Mucosa of descending colon (tissue), 3 donors: ENCODE data around the gene STAM. TPM values are rescaled to one million over a fixed set of nuclear protein-coding genes. Genes with fewer than 3 reads are reported as not detected.
A peak's percentile ranks its signal among the peaks of the same experiment; 100 is the strongest.

Source experiments
- ATAC-seq: fragments of 200-7000 bp; cut with Tn5 transposase; one replicate; pipeline ENCODE4 v1.9.1; 2020; ENCODE audit warnings: mild to moderate bottlenecking, moderate library complexity
- DNase-seq, 3 donors: peaks; one replicate each; pipeline ENCODE4 v3.0.0-alpha.2; 2020
- H3K36me3 ChIP-seq: fragments of 200-600 bp; one replicate; pipeline ENCODE4 v1.8.0; 2021; ENCODE audit warnings: low read depth, mild to moderate bottlenecking
- H3K4me1 ChIP-seq: fragments of 200-600 bp; one replicate; pipeline ENCODE4 v1.8.0; 2021; ENCODE audit warnings: low read depth, mild to moderate bottlenecking
- H3K4me3 ChIP-seq: fragments of 200-600 bp; one replicate; pipeline ENCODE4 v1.8.0; 2021; ENCODE audit warnings: mild to moderate bottlenecking
- H3K9me3 ChIP-seq: fragments of 200-600 bp; one replicate; pipeline ENCODE4 v1.8.0; 2021; ENCODE audit warnings: mild to moderate bottlenecking
- CTCF ChIP-seq: fragments of 200-600 bp; IDR thresholded peaks from one replicate; pipeline ENCODE4 v1.8.0; 2022; ENCODE audit warnings: antibody characterized with exemption, mild to moderate bottlenecking
- intact Hi-C, 2 donors: fragments of 100-400 bp; cut with DNase I in 1 of 2; cut with micrococcal nuclease in 1 of 2; formaldehyde crosslinking; loops; one replicate each; pipeline versions ENCODE4 v1.11.0 to v1.11.1; 2022; cut with DNase I, micrococcal nuclease
- total RNA-seq, 3 donors: library from RNA; stranded (reverse); fragmentation: NEBNext Ultra II Directional in 2 of 3; extraction: Animal tissue kit (Norgen Biotek cat#: 25700) in 2 of 3; gene quantifications; one replicate each; pipeline versions ENCODE4 v1.2.1 to v1.2.4, GENCODE V29; 2021 to 2023
- donor health status: DM: no; HTN: no; CAD: no; lungs with moderate emphysema.
- donor health status: DM: no; HTN: no; CAD: no.
- donor health status: DM: no; HTN: yes; CAD: no.

STAM gene
- total RNA-seq, 3 donors from 2014 or later = 16.4 to 17.8 (median 17.6) TPM

GRCh38 chr10:17669185-17669872, 25.4 kb downstream of the STAM start:
- intact Hi-C loops = no loop called here
- Histone ChIP-seq H3K4me1 (no peaks in the 10 kb centered on the region), H3K9me3 (no peaks in the 10 kb centered on the region), H3K4me3 (no peak overlapping the region), H3K36me3 (no peaks in the 10 kb centered on the region)
- TF ChIP-seq CTCF = no peak
- no peak for ATAC-seq
- peak in 1 of 3 donors; percentile 49 for DNase-seq

GRCh38 chr10:17671307-17671706, 27.4 kb downstream of the STAM start:
- DNase-seq (no peak), ATAC-seq (no peak)
- Histone ChIP-seq H3K4me3 (no peak overlapping the region), H3K9me3 (no peaks in the 10 kb centered on the region), H3K4me1 (no peaks in the 10 kb centered on the region), H3K36me3 (no peaks in the 10 kb centered on the region)
- TF ChIP-seq CTCF = no peak
- intact Hi-C loops = no loop called here

GRCh38 chr10:17673471-17674061, 29.6 kb downstream of the STAM start:
- Histone ChIP-seq H3K36me3 (no peaks in the 10 kb centered on the region), H3K4me3 (no peak overlapping the region), H3K9me3 (no peaks in the 10 kb centered on the region), H3K4me1 (no peaks in the 10 kb centered on the region)
- ATAC-seq = peak; percentile 30
- TF ChIP-seq CTCF = no peak
- DNase-seq = no peak
- intact Hi-C loops = no loop called here

- Histone ChIP-seq H3K9me3 (no peaks in the 10 kb centered on the region), H3K36me3 (no peaks in the 10 kb centered on the region), H3K4me3 (no peak overlapping the region), H3K4me1 (no peaks in the 10 kb centered on the region)
- no peak for DNase-seq
- intact Hi-C loops = no loop called here
- no peak for ATAC-seq
- no peak for TF ChIP-seq CTCF
Observed at GRCh38 chr10:17674566-17674965, 30.6 kb downstream of the STAM start.

GRCh38 chr10:17675638-17676037, 31.7 kb downstream of the STAM start:
- no peak for DNase-seq
- intact Hi-C loops = no loop called here
- Histone ChIP-seq H3K4me3 (no peak overlapping the region), H3K4me1 (no peaks in the 10 kb centered on the region), H3K36me3 (no peaks in the 10 kb centered on the region), H3K9me3 (no peaks in the 10 kb centered on the region)
- TF ChIP-seq CTCF = no peak
- no peak for ATAC-seq
